HG02678 (cell line): Measurements from ENCODE around the gene PAXX.
A peak's percentile ranks its signal among the peaks of the same experiment; 100 is the strongest.

Experiments used
- ATAC-seq: cut with Tn5 transposase; IDR thresholded peaks from one replicate; pipeline ENCODE4 v1.9.1; 2021; ENCODE audit warnings: mild to moderate bottlenecking, moderate library complexity; ENCODE audit not compliant: unreplicated experiment

The PAXX gene

DNA sequence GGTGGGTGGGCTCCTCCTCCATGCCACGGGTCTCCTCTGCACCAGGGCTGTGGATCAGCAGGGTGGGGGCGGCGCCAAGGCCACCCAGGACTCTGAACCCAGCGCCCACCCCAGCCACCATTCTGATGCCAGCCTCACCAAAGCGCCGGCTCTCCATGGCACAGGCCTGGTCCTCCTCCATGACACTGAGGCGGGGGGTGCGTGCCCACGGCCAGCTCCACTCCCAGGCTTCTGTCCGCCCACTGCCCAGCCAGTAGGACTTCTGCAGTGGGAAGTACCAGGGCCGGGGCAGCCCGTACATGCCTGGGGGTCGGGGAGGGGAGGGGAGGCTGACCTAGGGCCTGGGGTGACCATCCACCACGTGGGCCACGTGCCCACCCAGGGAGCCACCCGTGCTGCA, 24.2 kb downstream of the PAXX start:
- no peak for ATAC-seq

DNA sequence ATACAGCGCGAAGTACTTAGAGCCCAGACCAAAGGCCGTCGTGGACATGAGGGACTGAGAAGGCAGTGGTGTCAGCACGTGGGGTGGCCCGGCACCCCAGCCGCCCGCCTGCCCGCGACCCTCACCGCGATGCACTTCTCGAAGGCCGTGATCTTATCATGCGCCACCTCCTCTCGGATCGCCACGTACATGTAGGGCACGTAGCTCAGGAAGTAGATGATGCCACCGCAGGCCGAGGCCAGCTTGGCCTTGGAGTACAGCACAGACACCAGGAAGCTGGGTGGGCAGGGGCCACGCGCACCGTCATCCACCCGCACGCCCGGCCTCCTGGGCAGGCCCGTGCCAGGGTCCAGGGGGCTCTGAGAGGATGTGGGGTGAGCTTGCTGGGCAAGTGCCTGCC, 24.8 kb downstream of the PAXX start:
- no peak for ATAC-seq

GRCh38 chr9:137017791-137018497, 25.7 kb downstream of the PAXX start:
- no peak for ATAC-seq

DNA sequence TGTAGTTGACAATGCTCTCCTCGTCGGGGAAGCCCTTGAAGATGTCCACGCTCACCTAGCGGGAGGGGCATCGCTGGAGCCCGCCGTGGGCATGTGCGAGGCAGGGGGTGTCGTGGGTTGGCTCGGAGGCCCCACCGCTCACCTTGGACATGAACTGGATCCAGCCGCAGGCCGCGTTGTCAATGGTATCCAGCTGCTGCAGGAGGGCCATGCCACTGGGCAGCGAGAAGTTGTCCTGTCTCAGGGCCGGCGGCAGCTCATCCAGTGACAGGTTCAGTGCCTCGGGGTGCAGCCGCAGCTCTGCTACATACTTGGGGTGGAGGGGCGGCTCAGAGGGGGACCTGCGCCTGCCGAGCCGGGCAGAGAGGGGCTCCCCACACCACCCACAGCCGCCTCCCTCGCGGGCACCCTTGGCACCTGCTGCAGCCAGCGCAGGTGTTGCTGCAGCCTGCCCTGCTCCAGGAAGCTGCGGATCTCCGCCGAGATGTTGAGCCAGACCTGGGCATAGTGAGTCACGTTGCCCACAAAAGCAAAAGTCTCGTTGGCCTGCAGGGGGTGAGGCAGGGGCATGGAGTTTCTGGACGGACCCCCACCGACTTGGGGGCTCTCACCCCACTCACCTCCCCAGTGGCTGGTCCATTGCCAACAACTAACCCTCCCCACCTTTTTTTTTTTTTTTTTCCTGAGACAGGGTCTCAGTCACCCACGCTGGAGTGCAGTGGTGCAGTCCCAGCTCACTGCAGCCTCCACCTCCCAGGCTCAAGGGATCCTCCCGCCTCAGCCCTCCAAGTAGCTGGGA, 26.7 kb downstream of the PAXX start:
- ATAC-seq: no peak

- ATAC-seq: no peak
Measured at GRCh38 chr9:137019891-137020683, 27.9 kb downstream of the PAXX start.

GRCh38 chr9:137020771-137021567, 28.7 kb downstream of the PAXX start:
- ATAC-seq: no peak

DNA sequence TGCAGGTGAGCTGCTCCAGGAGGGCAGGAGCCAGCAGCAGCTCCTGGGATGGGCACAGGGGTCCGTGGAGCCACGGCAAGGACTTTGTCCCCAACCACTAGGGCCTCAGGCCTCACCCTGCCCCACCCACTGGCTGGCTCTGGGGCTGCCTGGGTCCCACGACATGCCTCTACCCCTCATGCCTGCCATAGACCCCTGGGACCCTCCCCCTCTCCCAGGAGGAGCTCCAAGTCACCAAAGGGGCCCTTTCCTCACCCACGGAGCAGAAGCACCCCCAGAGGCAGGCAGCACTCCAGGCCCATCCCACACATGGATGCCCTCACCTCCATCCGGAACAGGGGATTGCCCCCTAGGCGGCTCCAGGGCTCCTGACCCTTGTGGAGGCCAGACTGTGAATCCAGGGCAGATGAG, 29.4 kb downstream of the PAXX start:
- no peak for ATAC-seq

DNA sequence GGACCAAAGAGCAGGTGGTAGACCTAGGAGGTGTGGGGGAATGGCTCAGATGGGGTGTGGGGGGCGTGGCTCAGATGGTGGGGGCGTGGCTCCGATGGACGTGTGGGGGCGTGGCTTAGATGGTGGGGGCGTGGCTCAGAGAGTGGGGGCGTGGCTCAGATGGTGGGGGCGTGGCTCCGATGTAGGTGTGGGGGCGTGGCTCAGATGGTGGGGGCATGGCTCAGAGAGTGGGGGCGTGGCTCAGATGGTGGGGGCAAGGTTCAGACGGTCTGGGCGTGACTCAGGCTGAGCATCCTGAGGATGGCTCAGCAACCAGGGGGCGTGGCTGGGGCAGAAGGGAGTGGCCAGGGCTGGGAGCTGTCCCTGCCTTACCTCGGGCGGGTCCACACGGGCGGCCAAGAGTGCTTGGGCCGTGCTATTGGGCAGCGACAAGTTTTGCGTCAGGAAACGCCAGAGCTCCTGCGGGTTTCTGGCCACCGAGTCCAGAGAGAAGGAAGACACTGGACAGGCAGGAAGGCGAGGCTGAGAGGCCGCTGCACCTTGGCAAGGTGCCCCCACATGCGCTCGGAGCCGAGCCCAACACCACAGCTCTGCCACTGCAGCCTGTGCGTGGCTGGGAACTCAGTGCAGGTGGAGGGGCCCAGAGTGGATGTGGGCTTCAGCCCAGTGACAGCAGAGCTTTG, 29.9 kb downstream of the PAXX start:
- ATAC-seq: no peak

- no peak for ATAC-seq
Measured at GRCh38 chr9:137022662-137023008, 30.4 kb downstream of the PAXX start.

DNA sequence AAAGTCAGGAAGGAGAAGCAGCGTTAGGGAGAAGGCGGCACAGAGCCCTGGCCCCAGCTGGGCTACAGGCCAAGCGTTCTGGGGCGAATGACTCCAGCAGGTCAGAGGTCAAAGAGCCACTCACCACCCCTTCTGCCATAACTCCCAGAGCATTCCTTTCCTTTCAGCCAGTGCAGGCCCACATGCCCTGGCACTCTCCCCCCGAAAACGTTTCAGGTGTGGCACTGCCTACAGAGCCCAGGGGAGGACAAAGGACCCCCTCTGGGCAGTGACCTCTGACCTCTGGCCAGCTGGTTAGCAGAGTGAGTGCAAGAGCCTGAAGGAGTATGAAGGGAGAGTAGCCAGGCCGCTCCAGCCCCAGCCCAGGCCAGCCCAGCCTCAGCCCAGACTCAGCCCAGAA, 30.9 kb downstream of the PAXX start:
- no peak for ATAC-seq

- no peak for ATAC-seq
Measured at GRCh38 chr9:137023583-137023991, 31.4 kb downstream of the PAXX start.

GRCh38 chr9:137025517-137025966, 33.3 kb downstream of the PAXX start:
- no peak for ATAC-seq

- ATAC-seq: no peak
Measured at GRCh38 chr9:137026384-137026783, 34.2 kb downstream of the PAXX start.

DNA sequence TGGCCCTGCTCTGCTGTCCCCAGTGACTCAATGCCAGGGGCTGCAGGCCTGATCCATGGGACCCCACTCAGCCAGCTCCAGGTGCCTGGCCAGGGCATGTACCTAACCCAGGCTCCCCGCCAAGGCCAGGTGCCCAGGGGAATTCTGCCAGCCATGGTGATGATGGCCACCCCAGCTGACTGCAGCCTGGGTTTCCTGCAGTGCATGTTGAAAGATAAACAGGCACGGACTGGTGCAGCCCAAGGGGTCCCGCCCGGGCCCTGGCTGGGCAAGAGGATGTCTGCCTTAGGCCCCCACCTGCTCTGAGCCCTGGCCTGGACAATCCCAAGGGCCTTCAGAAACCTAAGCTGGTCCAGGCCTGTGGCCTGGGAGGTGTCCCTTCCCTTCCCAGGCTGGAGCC, 34.6 kb downstream of the PAXX start:
- no peak for ATAC-seq

- no peak for ATAC-seq
Measured at GRCh38 chr9:137027369-137028262, 35.4 kb downstream of the PAXX start, which contains the start of gene ABCA2. ABCA2 (minus strand) TSS chr9:137028237; CDS start chr9:137028140, 97 bp downstream.

- ATAC-seq: peak; percentile 54
Measured at GRCh38 chr9:137028263-137029057, 36.2 kb downstream of the PAXX start.

DNA sequence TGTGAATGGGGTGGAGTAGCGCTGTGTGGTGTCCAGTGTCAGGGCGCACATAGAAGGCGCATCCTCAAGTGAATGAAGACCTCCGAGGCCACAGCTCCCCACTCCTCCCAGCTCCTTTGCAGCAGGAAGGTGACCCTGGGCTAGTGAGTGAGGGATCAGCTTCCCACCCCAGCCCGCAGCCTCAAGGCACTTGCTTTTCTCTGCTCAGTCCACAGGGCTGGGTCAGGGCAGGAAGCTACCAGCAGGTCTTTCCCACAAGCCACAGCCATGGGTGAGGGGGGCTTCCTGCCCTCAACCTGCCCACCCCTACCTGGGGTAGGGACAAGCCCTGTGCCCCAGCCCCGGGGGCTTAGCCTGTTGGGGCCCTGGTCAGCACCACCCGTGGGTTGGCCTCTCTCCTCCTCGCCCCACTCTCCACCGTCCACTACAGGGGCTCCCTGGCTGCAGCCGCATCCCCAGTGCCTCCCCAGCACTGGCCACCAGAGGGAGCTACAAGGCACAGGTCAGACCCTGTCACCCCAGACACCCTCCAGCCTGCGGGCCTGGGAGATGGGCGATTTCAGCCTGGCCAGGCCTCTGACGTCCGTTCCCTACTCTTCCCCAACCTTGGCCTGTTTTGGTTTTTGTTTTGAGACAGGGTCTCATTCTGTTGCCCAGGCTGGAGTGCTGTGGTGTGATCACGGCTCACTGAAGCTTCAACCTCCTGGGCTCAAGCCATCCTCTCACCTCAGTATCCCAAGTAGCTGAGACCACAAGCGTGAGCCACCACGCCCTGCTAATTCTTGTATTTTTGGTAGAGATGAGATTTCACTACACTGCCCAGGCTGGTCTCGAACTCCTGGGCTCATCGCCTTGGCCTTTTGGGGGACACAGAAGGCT, 37.1 kb downstream of the PAXX start:
- no peak for ATAC-seq
